Brain microvascular endothelial cell (primary cell): Measurements from ENCODE around the gene STK11.
A peak's percentile ranks its signal among the peaks of the same experiment; 100 is the strongest.

ENCODE experiments used
- DNase-seq: peaks from one replicate; pipeline ENCODE4 v3.0.0-alpha.2; 2020
- H3K27ac ChIP-seq: fragments of 250-450 bp; sonication (Bioruptor Pico); 2 replicates; pipeline ENCODE4 v1.5.1; 2020; ENCODE audit warnings: mild to moderate bottlenecking, moderate library complexity
- H3K27me3 ChIP-seq: fragments of 250-450 bp; sonication (Bioruptor Pico); replicated peaks from 2 replicates; pipeline ENCODE4 v1.5.1; 2020; ENCODE audit warnings: mild to moderate bottlenecking
- H3K36me3 ChIP-seq: fragments of 250-450 bp; sonication (Bioruptor Pico); replicated peaks from 2 replicates; pipeline ENCODE4 v1.5.1; 2020; ENCODE audit warnings: mild to moderate bottlenecking
- H3K4me3 ChIP-seq: 2 replicates; pipeline ENCODE4 v1.5.1; 2011; ENCODE audit warnings: low read depth, mild to moderate bottlenecking, control low read depth, low read length, moderate library complexity
- CTCF ChIP-seq: IDR thresholded peaks from 2 replicates; pipeline ENCODE4 v1.5.1; 2011; ENCODE audit warnings: low read depth, mild to moderate bottlenecking, moderate library complexity, low read length, control low read depth, inconsistent platforms; ENCODE audit errors: missing control alignments
- in situ Hi-C: cut with HindIII; loops from 2 replicates; pipeline ENCODE4 v1.10.0; 2017; ENCODE audit warnings: low sequenced_read_pairs, low pct_ligation_motif_present

The STK11 gene

GRCh38 chr19:1169921-1170885, 35.4 kb upstream of the STK11 start:
- Histone ChIP-seq H3K4me3 (no peak overlapping the region), H3K36me3 (peaks cover 6% of the 10 kb centered on the region), H3K27me3 (no peaks in the 10 kb centered on the region), H3K27ac (no peak overlapping the region)
- in situ Hi-C loops, result no loop called here
- TF ChIP-seq CTCF, result no peak
- DNase-seq, result no peak

GRCh38 chr19:1170938-1171754, 34.4 kb upstream of the STK11 start:
- peaks cover 6% of the 10 kb centered on the region for H3K36me3 ChIP-seq
- in situ Hi-C loops, result no loop called here
- TF ChIP-seq CTCF, result no peak

GRCh38 chr19:1171755-1172352, 33.7 kb upstream of the STK11 start:
- H3K27ac ChIP-seq, result no peak overlapping the region
- no peaks in the 10 kb centered on the region for H3K27me3 ChIP-seq
- peaks cover 2% of the 10 kb centered on the region for H3K36me3 ChIP-seq
- no peak for DNase-seq
- H3K4me3 ChIP-seq, result peak overlapping the region; percentile 17
- TF ChIP-seq CTCF, result no peak
- in situ Hi-C loops, result no loop called here

More at GRCh38 chr19:1170938-1171754, 34.4 kb upstream of the STK11 start:
- no peak overlapping the region for H3K4me3 ChIP-seq
- H3K27ac ChIP-seq, result no peak overlapping the region
- H3K27me3 ChIP-seq, result no peaks in the 10 kb centered on the region
- DNase-seq, result no peak

GRCh38 chr19:1172353-1173158, 33.0 kb upstream of the STK11 start:
- DNase-seq, result no peak
- Histone ChIP-seq H3K27ac (peak overlapping the region; percentile 0), H3K4me3 (peak overlapping the region; percentile 80), H3K36me3 (no peaks in the 10 kb centered on the region), H3K27me3 (no peaks in the 10 kb centered on the region)
- TF ChIP-seq CTCF, result no peak
- in situ Hi-C loops, result no loop called here

- H3K27ac ChIP-seq, result peak overlapping the region; percentile 8
- H3K4me3 ChIP-seq, result peak overlapping the region; percentile 80
- no peaks in the 10 kb centered on the region for H3K27me3 ChIP-seq
- in situ Hi-C loops, result no loop called here
- TF ChIP-seq CTCF, result no peak
- no peak for DNase-seq
- no peaks in the 10 kb centered on the region for H3K36me3 ChIP-seq
Observed at GRCh38 chr19:1173159-1173844, 32.3 kb upstream of the STK11 start.
